OCI-M2 (cell line): ENCODE results near the gene C3orf62.
A peak's percentile ranks its signal among the peaks of the same experiment; 100 is the strongest.
"Not testable (repeated sequence)": the region's sequence is repeated elsewhere in the genome, so short reads cannot be mapped to it uniquely, and the experiment has no call there.

Experiments
- DNase-seq: peaks from one replicate; lab custom pipeline; 2025; ENCODE audit not compliant: unreplicated experiment; lab: John Stamatoyannopoulos, UW

The C3orf62 gene

GRCh38 chr3:49269443-49270155 lies 7.4 kb downstream of the C3orf62 start:
- DNase-seq: no peak

- no peak for DNase-seq
Measured at GRCh38 chr3:49266410-49267095, 10.5 kb downstream of the C3orf62 start.

- DNase-seq: no peak
Measured at GRCh38 chr3:49265661-49266386, 11.2 kb downstream of the C3orf62 start.

- no peak for DNase-seq
Measured at GRCh38 chr3:49263159-49263889, 13.7 kb downstream of the C3orf62 start.

GRCh38 chr3:49260806-49261324 lies 16.2 kb downstream of the C3orf62 start:
- DNase-seq: no peak

GRCh38 chr3:49257187-49257586 lies 19.8 kb downstream of the C3orf62 start:
- DNase-seq: no peak

- no peak for DNase-seq
Measured at GRCh38 chr3:49255718-49256511, 21.1 kb downstream of the C3orf62 start.

- DNase-seq: no peak
Measured at GRCh38 chr3:49255112-49255511, 21.9 kb downstream of the C3orf62 start.

GRCh38 chr3:49253512-49253911 lies 23.5 kb downstream of the C3orf62 start:
- DNase-seq: no peak

- no peak for DNase-seq
Measured at GRCh38 chr3:49248840-49249227, 28.2 kb downstream of the C3orf62 start.

- no peak for DNase-seq
Measured at GRCh38 chr3:49244581-49245205, 32.3 kb downstream of the C3orf62 start.

GRCh38 chr3:49240091-49240490 lies 36.9 kb downstream of the C3orf62 start:
- DNase-seq: not testable (repeated sequence)

GRCh38 chr3:49238274-49239127 lies 38.5 kb downstream of the C3orf62 start:
- DNase-seq: peak; percentile 84

GRCh38 chr3:49237344-49237743 lies 39.7 kb downstream of the C3orf62 start:
- no peak for DNase-seq

- no peak for DNase-seq
Measured at GRCh38 chr3:49236226-49236625, 40.8 kb downstream of the C3orf62 start.

- not testable (repeated sequence) for DNase-seq
Measured at GRCh38 chr3:49228817-49229216, 48.2 kb downstream of the C3orf62 start.

GRCh38 chr3:49222002-49222401 lies 55.0 kb downstream of the C3orf62 start:
- no peak for DNase-seq

- DNase-seq: not testable (repeated sequence)
Measured at GRCh38 chr3:49220985-49221563, 56.0 kb downstream of the C3orf62 start.
